NB4 (cell line): ENCODE measurements around the gene MAN1A1.

ENCODE experiments used
- MYC ChIP-seq: IDR thresholded peaks from 2 replicates; pipeline ENCODE4 v1.6.1; 2011; ENCODE audit warnings: low read depth, low read length
- POLR2A ChIP-seq: IDR thresholded peaks from 2 replicates; pipeline ENCODE4 v1.6.1; 2011; ENCODE audit warnings: mild to moderate bottlenecking; ENCODE audit not compliant: insufficient read length; ENCODE audit errors: extremely low read depth
- TF ChIP-seq, protein P1 (sequence below): IDR thresholded peaks from one replicate; pipeline ENCODE4 v1.5.1; 2012; ENCODE audit warnings: low read depth, low read length
- TF ChIP-seq, protein P2 (sequence below): IDR thresholded peaks from 2 replicates; pipeline ENCODE4 v1.6.1; 2011; ENCODE audit warnings: low read depth, low read length

DNA sequence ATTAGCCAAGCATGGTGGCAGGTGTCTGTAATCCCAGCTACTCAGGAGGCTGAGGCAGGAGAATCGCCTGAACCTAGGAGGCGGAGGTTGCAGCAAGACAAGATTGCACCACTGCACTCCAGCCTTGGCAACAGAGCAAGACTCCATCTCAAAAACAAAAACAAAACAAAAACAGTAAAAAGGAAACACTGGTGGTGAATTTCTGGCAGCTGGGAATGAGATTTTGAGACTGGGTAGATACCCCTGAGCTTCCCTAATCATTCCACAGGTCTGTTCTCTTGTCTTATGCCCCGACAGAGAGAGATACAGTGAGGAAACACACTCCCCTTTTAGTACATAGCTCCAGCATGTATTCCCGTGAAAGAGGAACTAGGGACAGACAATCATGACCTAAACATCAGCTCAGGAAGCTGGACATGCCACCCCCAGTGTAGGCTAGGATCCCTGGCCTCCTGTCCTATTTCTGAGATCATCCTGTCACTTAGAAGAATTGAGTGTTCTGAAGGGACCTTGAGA lies 9.6 kb downstream of the MAN1A1 start:
- no peak for TF ChIP-seq POLR2A
- TF ChIP-seq, protein P1, sequence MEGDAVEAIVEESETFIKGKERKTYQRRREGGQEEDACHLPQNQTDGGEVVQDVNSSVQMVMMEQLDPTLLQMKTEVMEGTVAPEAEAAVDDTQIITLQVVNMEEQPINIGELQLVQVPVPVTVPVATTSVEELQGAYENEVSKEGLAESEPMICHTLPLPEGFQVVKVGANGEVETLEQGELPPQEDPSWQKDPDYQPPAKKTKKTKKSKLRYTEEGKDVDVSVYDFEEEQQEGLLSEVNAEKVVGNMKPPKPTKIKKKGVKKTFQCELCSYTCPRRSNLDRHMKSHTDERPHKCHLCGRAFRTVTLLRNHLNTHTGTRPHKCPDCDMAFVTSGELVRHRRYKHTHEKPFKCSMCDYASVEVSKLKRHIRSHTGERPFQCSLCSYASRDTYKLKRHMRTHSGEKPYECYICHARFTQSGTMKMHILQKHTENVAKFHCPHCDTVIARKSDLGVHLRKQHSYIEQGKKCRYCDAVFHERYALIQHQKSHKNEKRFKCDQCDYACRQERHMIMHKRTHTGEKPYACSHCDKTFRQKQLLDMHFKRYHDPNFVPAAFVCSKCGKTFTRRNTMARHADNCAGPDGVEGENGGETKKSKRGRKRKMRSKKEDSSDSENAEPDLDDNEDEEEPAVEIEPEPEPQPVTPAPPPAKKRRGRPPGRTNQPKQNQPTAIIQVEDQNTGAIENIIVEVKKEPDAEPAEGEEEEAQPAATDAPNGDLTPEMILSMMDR: no peak
- TF ChIP-seq, protein P2, sequence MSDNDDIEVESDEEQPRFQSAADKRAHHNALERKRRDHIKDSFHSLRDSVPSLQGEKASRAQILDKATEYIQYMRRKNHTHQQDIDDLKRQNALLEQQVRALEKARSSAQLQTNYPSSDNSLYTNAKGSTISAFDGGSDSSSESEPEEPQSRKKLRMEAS: no peak
- no peak for TF ChIP-seq MYC
